Natural killer cell treated with Interleukin-12 subunit alpha and Interleukin-12 subunit beta and Interleukin-15 and Interleukin-18, amount 100 ng/mL, for 72 hours (primary cell): ENCODE measurements around the gene RFX7. TPM values are rescaled to one million over a fixed set of nuclear protein-coding genes. Genes with fewer than 3 reads are reported as not detected.
"Not testable (repeated sequence)": the region's sequence is repeated elsewhere in the genome, so short reads cannot be mapped to it uniquely, and the experiment has no call there.

ENCODE experiments used
- ATAC-seq, 2 donors: fragments of 150-1000 bp; cut with Tn5 transposase in 1 of 2; sonication (Bioruptor Pico), chemical (Tn5 transposase) in 1 of 2; 2 replicates each; pipeline ENCODE4 v1.10.0; 2021
- DNase-seq: peaks from one replicate; pipeline ENCODE4 v3.0.0; 2022; ENCODE audit warnings: low spot score
- H3K27ac Mint-ChIP-seq, 2 donors: 1 replicate in 1 of 2; 2 replicates in 1 of 2; pipeline ENCODE4 v1.8.0; 2022; ENCODE audit warnings: mixed read lengths in 2 of 2, mild to moderate bottlenecking in 1 of 2, moderate library complexity in 1 of 2
- H3K27me3 Mint-ChIP-seq, 2 donors: 1 replicate in 1 of 2; 2 replicates in 1 of 2; pipeline ENCODE4 v1.8.0; 2022; ENCODE audit warnings: mixed read lengths in 2 of 2
- H3K36me3 Mint-ChIP-seq: one replicate; pipeline ENCODE4 v1.8.0; 2022; ENCODE audit warnings: mixed read lengths
- H3K4me1 Mint-ChIP-seq, 2 donors: 1 replicate in 1 of 2; 2 replicates in 1 of 2; pipeline ENCODE4 v1.8.0; 2022; ENCODE audit warnings: low read depth in 2 of 2, mixed read lengths in 2 of 2, mild to moderate bottlenecking in 1 of 2
- H3K4me3 Mint-ChIP-seq: one replicate; pipeline ENCODE4 v1.8.0; 2022; ENCODE audit warnings: mixed read lengths
- H3K9me3 Mint-ChIP-seq: 2 replicates; pipeline ENCODE4 v1.8.0; 2022; ENCODE audit warnings: mixed read lengths
- total RNA-seq, 2 donors: library from RNA; stranded (reverse); gene quantifications; one replicate each; pipeline ENCODE4 v1.2.3, GENCODE V29; 2022

RFX7 gene
- 10 to 100 TPM; 19.5 to 28.1 TPM for total RNA-seq

- H3K4me1 Mint-ChIP-seq: peaks cover 23 to 35% of the 10 kb centered on the region in 2 donors
- H3K4me3 Mint-ChIP-seq: peak within 1 kb of the TSS; percentile 92
- H3K27me3 Mint-ChIP-seq: no peaks in the 10 kb centered on the region
- DNase-seq (peak; percentile 86), ATAC-seq (peak; percentile 92 to 95)
- no peaks in the 10 kb centered on the region for H3K9me3 Mint-ChIP-seq
- peak within 1 kb of the TSS; percentile 71 to 85 for H3K27ac Mint-ChIP-seq
- H3K36me3 Mint-ChIP-seq: no peaks in the 10 kb centered on the region
Observed at GRCh38 chr15:56243163-56244037, at the start of gene RFX7. Gene RFX7, minus strand, starts transcription at chr15:56243879. Its CDS starts 594 bp downstream, at chr15:56243285.

- Mint-ChIP-seq H3K4me1 (no peaks in the 10 kb centered on the region), H3K27ac (no peak overlapping the region), H3K36me3 (peaks cover 13% of the 10 kb centered on the region), H3K9me3 (peaks cover 9% of the 10 kb centered on the region), H3K27me3 (peaks cover 3 to 18% of the 10 kb centered on the region in 2 donors), H3K4me3 (no peak overlapping the region)
- no peak for DNase-seq
- ATAC-seq: no peak
Observed at GRCh38 chr15:56292546-56293316, 49.1 kb upstream of the RFX7 start.

- Mint-ChIP-seq H3K36me3 (peaks cover 13% of the 10 kb centered on the region), H3K4me3 (no peak overlapping the region), H3K27ac (no peak overlapping the region), H3K9me3 (peaks cover 9% of the 10 kb centered on the region), H3K4me1 (no peaks in the 10 kb centered on the region), H3K27me3 (peaks cover 3 to 19% of the 10 kb centered on the region in 2 donors)
- no peak for DNase-seq
- ATAC-seq: no peak
Observed at GRCh38 chr15:56291741-56292140, 48.1 kb upstream of the RFX7 start.

GRCh38 chr15:56286213-56286612, 42.5 kb upstream of the RFX7 start:
- DNase-seq (no peak), ATAC-seq (no peak)
- Mint-ChIP-seq H3K4me1 (no peaks in the 10 kb centered on the region), H3K27ac (no peak overlapping the region), H3K27me3 (peaks cover 13 to 43% of the 10 kb centered on the region in 2 donors), H3K36me3 (peaks cover 13% of the 10 kb centered on the region), H3K9me3 (peaks cover 9% of the 10 kb centered on the region), H3K4me3 (no peak overlapping the region)

- DNase-seq (no peak), ATAC-seq (no peak)
- peaks cover 21 to 58% of the 10 kb centered on the region in 2 donors for H3K27me3 Mint-ChIP-seq
- no peak overlapping the region for H3K27ac Mint-ChIP-seq
- no peaks in the 10 kb centered on the region for H3K4me1 Mint-ChIP-seq
- no peaks in the 10 kb centered on the region for H3K9me3 Mint-ChIP-seq
- H3K4me3 Mint-ChIP-seq: no peak overlapping the region
- peaks cover 17% of the 10 kb centered on the region for H3K36me3 Mint-ChIP-seq
Observed at GRCh38 chr15:56281145-56281544, 37.5 kb upstream of the RFX7 start.

GRCh38 chr15:56273724-56274123, 30.0 kb upstream of the RFX7 start:
- no peak overlapping the region for H3K27ac Mint-ChIP-seq
- H3K27me3 Mint-ChIP-seq: peaks cover 31 to 62% of the 10 kb centered on the region in 2 donors
- no peak overlapping the region for H3K4me3 Mint-ChIP-seq
- peaks cover 23% of the 10 kb centered on the region for H3K36me3 Mint-ChIP-seq
- ATAC-seq (no peak), DNase-seq (no peak)
- H3K4me1 Mint-ChIP-seq: no peaks in the 10 kb centered on the region
- peaks cover 4% of the 10 kb centered on the region for H3K9me3 Mint-ChIP-seq

- ATAC-seq (no peak), DNase-seq (no peak)
- H3K27ac Mint-ChIP-seq: no peak overlapping the region
- H3K36me3 Mint-ChIP-seq: peaks cover 24% of the 10 kb centered on the region
- H3K27me3 Mint-ChIP-seq: peaks cover 32 to 61% of the 10 kb centered on the region in 2 donors
- H3K9me3 Mint-ChIP-seq: peaks cover 8% of the 10 kb centered on the region
- H3K4me3 Mint-ChIP-seq: no peak overlapping the region
- no peaks in the 10 kb centered on the region for H3K4me1 Mint-ChIP-seq
Observed at GRCh38 chr15:56272454-56272853, 28.8 kb upstream of the RFX7 start.

- not testable (repeated sequence) for H3K4me1 Mint-ChIP-seq, H3K4me3 Mint-ChIP-seq, DNase-seq, H3K27ac Mint-ChIP-seq, H3K9me3 Mint-ChIP-seq, ATAC-seq
- H3K27me3 Mint-ChIP-seq: peaks cover 15 to 33% of the 10 kb centered on the region in 2 donors
- H3K36me3 Mint-ChIP-seq: peaks cover 19% of the 10 kb centered on the region
Observed at GRCh38 chr15:56266465-56266864, 22.8 kb upstream of the RFX7 start.

- Mint-ChIP-seq H3K4me1 (no peaks in the 10 kb centered on the region), H3K4me3 (no peak overlapping the region), H3K27me3 (peaks cover 13 to 21% of the 10 kb centered on the region in 2 donors), H3K9me3 (peaks cover 7% of the 10 kb centered on the region), H3K27ac (no peak overlapping the region), H3K36me3 (peaks cover 6% of the 10 kb centered on the region)
- DNase-seq (no peak), ATAC-seq (no peak)
Observed at GRCh38 chr15:56261854-56262509, 18.3 kb upstream of the RFX7 start.

GRCh38 chr15:56257306-56257705, 13.6 kb upstream of the RFX7 start:
- not testable (repeated sequence) for H3K27ac Mint-ChIP-seq, H3K4me3 Mint-ChIP-seq, H3K4me1 Mint-ChIP-seq, DNase-seq, ATAC-seq, H3K9me3 Mint-ChIP-seq, H3K36me3 Mint-ChIP-seq
- peaks cover 27 to 47% of the 10 kb centered on the region in 2 donors for H3K27me3 Mint-ChIP-seq

- H3K27me3 Mint-ChIP-seq: peaks cover 30 to 47% of the 10 kb centered on the region in 2 donors
- no peak overlapping the region for H3K4me3 Mint-ChIP-seq
- peaks cover 7% of the 10 kb centered on the region for H3K9me3 Mint-ChIP-seq
- H3K4me1 Mint-ChIP-seq: no peaks in the 10 kb centered on the region
- ATAC-seq: no peak
- no peak overlapping the region for H3K27ac Mint-ChIP-seq
- no peak for DNase-seq
- peaks cover 4% of the 10 kb centered on the region for H3K36me3 Mint-ChIP-seq
Observed at GRCh38 chr15:56254265-56254664, 10.6 kb upstream of the RFX7 start.

- Mint-ChIP-seq H3K4me3 (no peak overlapping the region), H3K4me1 (no peaks in the 10 kb centered on the region), H3K36me3 (no peaks in the 10 kb centered on the region), H3K27ac (no peak overlapping the region), H3K27me3 (peaks cover 19 to 36% of the 10 kb centered on the region in 2 donors), H3K9me3 (no peaks in the 10 kb centered on the region)
- ATAC-seq (no peak), DNase-seq (no peak)
Observed at GRCh38 chr15:56252386-56252785, 8.7 kb upstream of the RFX7 start.

- peaks cover 18 to 31% of the 10 kb centered on the region in 2 donors for H3K27me3 Mint-ChIP-seq
- H3K4me3 Mint-ChIP-seq: no peak overlapping the region
- H3K4me1 Mint-ChIP-seq: no peaks in the 10 kb centered on the region
- no peaks in the 10 kb centered on the region for H3K9me3 Mint-ChIP-seq
- no peak overlapping the region for H3K27ac Mint-ChIP-seq
- ATAC-seq (no peak), DNase-seq (no peak)
- H3K36me3 Mint-ChIP-seq: no peaks in the 10 kb centered on the region
Observed at GRCh38 chr15:56251315-56252095, 7.8 kb upstream of the RFX7 start.
